Ureter (tissue), 1 donor: ENCODE measurements around the gene GALNT9. TPM values are rescaled to one million over a fixed set of nuclear protein-coding genes. Genes with fewer than 3 reads are reported as not detected.

Experiments
- DNase-seq: peaks from one replicate; pipeline ENCODE4 v3.0.0-alpha.2; 2020; ENCODE audit warnings: low spot score
- total RNA-seq: library from RNA; stranded (reverse); gene quantifications from one replicate; pipeline ENCODE4 v1.2.4, GENCODE V29; 2023
- donor health status: DM: yes; HTN: yes; CAD: no.

GALNT9 gene
- total RNA-seq, 1 donor from 2014 or later = 0.44 TPM

DNA sequence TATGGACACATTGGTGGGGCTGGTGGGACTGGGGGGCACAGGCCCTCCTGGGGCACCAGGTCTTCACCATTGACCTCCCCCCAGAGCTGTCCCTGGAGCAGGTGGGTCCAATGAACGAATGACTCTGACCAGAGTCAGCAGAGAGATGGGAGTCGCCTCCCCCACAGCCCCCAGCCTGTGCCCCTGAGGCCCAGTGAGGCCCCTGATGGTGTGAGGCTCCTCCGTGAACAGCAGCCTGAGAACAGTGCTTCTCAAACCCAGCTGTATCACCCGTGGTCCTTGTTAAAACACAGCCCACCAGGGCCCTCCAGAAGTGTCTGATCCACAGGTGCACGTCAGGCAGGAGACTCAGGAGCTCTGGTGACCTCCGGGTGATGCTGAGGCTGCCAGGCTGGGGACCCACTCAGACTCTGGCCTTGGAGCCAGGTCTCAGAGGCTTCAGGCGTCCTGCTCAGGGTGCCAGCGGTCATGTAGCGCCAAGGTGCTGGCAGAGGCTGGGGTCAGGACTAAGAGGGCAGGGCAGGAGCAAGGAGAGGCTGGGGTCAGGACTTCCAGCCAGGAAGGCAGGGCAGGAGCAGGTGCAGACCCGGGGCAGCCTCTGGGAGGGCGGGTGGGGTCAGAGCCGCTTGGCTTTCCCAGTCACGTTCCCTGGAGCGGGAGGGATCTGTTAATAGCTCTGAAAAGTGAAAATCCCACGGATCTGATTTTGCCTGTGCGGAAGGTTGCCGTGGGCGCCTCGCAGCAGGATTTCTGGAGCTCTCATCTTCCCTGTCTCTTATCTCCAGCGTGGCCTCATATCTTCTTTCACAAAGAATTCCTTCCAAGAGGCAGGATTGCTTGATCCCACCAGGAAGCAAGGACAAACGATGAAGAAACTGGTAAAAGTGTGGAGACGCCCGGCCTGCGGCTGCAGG, 35.0 kb downstream of the GALNT9 start:
- DNase-seq = no peak

DNA sequence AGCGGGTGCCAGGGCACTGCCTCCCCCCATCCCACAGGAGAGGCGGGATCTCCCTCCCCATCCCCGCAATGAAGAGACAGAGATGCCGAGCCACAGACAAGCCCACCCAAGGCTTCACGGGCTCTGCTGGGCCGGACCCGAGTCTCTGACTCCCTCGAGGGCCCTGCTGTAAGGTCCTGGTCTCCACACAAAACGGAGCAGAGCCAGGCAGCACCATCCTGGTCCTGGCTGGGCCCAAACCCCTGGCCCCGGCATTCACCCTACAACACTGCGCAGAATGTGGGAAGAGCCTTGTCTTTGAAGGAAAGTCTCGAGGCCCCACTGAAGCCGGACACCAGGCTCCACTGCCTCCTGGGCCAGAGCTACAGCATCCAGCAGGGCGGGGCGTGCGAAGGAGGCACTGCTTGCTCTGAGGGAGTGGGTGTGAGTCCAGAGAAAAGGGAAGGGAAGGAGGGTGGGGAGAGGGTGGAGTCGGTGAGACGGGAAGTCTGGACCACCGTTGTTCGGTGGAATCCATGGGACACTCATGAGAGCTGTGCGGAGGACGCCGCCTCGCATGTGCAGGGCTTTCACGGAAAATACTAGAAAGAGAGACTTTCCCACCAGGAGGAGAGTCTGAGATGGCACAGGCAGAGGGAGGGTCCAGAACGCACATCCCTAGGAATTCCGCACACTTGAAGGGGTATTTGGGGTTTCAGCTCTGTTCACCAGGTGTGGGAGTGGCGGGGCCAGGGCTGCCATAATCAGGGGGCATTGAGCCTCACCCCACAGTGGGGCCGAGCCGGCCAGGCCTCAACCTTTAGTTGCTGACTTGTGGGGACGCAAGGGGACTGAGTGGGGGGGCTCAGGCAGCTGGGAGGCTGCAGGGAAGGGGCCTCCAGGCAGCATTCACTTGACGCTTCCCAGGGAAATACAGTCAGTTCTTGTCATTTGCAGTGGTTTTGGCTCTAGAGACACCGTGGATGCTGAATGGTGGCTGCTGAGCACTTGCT, 36.8 kb downstream of the GALNT9 start:
- no peak for DNase-seq

DNA sequence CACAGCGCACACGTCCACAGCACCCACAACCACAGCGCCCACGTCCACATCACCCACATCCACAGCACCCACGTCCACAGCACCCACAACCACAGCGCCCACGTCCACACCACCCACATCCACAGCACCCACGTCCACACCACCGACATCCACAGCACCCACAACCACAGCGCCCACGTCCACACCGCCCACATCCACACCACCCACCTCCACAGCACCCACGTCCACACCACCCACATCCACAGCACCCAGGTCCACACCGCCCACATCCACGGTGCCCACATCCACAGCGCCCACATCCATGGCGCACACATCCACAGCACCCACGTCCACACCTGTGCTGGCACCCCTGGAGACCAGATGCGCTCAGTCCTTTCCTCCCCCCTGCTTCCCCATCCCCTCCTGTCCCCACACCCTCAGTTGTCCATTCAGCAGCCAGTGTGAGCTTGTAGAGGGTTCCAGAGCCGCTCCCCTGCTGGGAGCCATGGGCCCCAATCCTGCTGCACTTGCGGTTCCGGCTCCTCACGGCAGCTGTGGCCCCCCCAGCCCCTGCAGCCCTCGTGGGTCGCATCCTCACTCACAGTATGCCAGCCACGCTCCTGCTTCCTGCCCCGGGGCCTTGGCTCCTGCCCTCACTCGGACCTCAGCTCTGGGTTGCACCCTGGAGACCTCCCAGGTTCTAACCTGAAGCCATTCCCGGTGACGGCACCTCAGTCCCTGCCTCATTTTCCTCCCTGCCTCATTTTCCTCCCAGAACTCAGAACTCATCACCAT, 37.8 kb downstream of the GALNT9 start:
- no peak for DNase-seq

DNA sequence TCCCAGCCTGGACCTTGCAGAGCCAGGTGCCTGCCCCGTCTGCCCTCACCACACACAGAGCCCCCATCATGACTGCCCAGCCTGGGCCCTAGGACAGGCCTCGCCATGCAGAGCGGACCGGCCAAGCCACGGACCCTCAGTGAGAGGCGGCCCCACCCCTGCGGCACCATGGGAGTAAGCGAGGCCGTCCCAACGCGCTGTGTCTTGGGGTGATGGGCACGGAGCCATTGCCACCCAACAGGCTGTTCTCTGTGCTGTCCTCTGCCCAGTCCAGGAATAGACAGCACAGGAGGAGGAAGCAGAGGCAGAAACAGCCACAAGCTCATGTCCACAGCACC, 39.2 kb downstream of the GALNT9 start:
- DNase-seq = no peak

DNA sequence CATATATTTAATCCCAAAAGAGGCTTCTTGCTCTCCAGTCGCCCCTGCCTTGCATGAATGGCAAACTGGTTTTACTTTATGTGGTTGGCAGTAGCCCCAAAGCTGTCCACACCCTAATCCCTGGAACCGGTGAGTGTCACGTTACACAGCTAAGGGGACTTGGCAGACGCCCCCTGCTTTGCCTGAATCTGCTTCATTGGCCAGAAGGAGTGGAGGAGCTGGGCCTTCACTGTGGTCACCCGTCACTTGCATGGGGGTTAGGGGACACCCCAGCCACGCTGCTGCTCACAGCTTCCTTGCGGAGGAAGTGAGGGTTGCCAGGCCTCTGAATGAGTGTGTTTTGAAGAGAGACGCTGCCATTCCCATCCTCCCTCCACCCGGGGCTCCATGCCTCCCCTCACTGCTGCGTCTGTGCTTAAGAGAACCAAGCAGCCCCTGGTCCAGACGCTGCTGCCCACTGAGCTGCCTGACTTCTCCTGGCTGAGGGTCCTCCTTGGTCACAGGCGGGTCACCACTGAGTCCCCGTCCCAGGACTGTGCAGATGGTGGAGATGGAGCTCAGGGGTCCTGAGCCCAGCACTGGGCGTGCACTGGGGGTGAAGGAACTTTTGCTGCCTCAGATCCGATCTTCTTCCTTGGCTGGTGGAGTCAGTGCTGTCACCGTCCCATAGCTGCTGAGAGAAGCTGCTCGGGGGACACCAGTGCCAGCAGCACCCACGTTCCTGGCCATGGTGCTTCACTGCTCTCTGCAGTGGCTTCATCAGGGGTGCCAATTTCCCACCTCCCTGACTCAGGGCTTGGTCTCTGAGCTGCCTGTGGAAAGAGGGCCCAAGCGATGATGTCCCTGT, 39.8 kb downstream of the GALNT9 start:
- no peak for DNase-seq

DNA sequence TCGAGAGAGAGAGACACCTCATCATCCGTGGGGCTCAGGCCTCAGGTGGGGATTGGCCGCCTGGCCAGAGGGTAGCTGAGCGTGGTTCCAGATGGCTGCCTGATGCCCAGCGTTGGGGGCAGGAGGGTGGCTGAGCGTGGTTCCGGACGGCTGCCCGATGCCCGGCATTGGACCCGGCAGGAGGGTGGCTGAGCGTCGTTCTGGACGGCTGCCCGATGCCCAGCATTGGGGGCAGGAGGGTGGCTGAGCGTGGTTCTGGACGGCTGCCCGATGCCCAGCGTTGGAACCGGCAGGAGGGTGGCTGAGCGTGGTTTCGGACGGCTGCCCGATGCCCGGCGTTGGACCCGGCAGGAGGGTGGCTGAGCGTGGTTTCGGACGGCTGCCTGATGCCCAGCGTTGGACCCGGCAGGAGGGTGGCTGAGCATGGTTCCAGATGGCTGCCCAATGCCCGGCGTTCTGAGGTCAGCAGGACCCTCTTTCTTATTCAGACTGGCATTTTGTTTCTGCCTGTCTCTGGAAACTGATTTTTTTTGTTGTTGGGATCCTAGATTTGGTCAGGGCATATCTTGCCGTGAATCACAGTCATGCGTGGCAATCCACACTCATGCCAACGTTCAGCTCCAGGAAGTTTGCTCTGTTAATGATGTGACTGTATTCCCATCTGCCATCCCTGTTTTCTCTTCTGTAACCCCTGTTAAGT, 40.7 kb downstream of the GALNT9 start:
- DNase-seq = no peak

DNA sequence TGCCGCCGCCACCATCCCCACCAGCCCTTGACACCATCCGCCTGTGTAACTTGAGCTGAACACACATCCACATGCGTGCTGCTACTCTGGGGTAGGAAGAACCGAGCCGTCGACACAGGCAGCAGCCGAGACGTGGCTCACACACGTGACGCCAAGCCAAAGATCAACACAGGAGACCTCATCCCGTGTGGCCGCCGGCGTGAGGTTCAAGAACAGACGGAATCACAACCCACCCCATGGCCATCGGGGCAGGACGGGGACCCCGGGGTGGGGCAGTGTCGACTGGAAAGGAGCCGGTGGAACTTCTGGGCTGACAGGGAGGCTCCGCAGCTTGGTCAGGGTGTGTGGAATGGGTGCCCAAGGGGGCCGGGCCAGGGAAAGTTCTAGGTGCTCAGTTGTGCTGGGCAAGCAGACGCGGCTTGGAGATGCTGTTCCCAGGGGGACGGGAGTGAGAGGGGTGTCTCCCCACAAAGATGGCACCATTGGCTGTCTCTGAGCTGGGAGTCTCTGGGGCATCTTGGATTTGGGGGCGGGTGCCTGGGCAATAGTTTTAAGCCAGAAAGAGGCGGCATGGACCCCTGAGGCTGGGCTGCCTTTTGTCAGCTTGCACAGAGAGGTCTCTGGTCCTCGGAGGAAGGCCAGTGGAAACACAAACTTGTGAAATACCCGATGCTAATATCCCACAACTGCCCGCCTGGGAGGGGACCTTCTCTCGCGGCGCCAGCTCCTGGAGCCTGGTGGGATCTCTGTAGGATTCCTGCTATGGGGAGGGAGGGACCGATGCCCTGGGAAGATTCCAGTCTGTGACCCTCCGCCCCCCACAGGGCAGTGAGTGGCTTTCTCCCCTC, 41.8 kb downstream of the GALNT9 start:
- DNase-seq = no peak

DNA sequence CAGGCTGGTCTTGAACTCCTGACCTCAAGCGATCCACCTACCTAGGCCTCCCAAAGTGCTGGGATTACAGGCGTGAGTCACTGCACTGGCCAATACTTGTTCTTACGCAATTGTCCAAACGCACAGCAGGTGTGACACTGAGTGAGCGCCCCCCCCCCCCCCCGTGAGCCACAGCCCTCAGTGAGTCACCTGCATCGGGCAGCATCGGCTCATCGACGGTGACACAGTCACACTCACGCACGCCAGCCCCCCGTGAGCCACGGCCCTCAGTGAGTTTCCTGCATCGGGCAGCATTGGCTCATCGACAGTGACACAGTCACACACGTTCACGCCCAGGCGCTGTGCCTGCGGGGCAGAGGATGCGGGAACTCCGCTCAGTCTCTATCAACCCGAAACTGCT, 42.5 kb downstream of the GALNT9 start:
- no peak for DNase-seq

DNA sequence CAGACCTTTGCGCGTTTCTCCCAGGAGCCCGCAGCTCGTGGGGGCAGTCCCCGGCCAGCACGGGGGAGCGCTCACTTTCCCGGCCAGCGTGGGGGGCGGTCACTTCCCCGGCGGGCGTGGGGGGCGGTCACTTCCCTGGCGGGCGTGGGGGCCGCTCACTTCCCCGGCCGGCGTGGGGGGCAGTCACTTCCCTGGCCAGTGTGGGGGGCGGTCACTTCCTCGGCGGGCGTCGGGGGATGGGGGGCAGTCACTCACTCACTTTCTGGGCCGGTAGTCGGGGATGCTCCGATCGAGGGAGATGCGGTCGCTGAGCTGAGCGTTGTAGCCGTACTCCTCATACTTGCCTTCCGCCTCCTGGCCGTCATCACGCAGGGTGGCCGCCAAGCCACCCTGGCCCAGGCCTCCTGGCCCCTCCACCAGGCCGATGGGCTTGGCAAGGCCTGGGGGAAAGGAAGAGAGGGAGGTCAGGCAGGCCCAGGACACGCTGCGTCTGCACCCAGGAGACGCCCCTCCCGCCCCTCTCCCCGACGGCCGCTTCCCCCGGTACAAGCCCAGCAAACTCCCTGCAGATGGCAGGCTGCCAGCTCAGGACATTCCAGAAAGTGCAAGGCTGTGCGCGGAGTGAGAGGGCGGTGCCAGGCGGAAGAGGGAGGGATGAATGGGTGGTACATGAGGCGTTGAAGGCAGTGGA, 43.3 kb downstream of the GALNT9 start:
- peak; percentile 83 for DNase-seq

DNA sequence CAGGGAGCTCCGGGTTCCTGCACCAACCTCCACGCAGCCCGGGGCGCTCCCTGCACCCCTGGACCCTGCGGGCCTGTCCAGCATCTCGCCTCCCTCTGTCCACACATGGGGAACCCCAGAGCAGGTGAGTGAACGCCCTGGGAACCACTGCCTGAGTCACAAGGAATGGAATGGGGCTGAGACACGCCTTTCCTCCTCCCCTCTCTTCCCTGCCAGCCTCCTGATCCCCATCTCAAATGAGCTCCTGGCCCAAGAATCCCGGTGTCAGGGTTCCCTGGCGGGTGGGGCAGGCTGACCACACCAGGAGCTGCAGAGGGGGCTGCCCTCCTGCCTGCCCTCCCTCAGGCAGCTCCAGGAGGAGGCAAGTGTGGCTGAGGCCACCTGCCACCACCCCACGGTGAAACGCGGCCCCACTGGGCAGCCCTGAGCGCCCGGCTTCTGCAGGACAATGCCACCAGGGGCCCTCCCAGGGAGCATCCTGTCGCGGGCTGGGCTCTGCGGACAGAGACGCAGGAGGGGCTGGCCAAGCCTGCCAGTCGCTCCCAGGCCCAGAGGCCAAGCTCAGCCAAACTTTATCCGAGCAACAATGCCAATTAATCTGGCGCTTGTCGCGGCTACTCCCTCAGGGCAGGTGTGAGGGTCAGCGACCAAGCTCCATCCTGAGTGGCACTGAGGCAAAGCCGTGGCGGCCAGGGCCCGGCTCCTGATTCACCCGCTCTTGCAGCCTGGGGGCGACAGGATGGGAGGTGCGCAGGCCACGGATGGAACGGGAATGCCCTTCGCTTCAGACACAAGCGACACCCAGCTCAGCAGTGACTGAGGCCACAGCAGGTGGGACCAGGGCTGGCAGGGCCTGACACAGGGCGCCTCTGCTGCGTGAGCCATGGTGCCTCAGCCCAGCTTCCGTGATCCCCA, 44.3 kb downstream of the GALNT9 start:
- DNase-seq = no peak

DNA sequence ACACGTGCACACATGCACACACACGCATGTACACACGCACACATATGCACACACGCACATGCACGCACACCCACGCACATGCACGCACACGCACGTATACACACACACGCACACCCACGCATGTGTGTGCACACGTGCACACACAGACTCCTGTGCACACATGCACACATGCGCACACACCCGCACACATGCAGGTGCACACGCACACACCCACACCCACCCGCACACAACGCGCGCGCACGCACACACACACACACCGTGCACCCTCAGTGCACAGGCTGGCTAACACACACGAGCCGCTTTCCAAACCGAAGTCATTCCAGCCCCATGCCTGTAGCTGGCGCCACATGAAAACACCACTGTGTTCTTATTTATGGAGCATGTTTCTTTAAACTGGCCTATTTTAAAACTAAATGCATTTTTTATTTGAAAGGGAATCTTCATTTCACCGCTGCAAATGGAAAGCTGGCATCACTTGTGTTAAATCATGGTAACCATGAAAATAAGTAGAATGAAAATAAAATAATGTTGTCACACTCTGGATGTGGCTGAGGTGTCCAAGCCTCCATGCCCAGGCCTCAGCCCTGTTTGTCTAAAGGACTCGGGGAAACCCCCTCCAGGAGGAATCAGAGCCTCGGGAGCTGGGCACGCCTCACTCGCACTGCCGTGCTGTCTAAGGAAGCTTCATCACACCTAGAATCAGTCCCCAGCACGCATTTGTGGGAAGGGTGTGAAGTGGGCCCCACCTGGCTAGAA, 45.1 kb downstream of the GALNT9 start:
- no peak for DNase-seq

DNA sequence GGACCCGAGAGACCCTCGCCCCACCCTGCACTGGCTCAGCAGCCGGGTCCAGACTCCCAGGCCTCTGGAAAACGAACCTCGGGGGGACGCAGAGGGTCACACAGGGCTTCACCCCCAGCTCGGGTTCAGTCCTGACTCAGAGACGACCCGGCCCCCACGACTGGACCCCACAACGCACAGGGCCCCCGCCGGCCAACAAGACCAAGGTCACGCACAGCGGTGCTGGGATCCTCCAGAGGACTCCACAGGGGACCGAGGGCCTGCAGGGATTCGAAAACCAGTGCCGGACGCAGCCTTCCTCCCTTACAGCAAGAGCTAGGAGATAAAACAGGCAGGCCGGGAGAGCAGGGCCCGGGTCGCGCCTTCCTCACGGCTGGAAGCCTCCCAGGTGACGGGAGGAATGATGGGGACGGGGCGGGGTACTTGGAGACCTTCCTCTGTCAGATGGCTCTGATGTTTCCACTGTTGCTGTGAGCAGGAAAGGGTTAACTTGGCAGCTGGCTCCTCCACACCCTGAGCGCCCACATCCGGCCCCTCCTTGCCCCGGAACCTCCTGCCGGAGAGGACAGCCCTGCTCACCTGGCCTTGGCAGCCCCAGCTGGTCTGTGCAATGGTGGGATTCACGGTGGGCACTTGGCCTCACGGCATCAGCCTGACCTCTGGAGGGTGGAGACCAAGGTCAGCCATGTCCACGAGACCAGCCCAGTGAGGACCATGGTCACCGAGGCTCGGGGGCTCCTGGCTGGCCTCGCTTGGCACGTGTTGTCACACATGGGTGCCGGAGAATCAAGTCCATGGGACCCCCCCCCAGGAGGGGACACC, 46.2 kb downstream of the GALNT9 start:
- no peak for DNase-seq

DNA sequence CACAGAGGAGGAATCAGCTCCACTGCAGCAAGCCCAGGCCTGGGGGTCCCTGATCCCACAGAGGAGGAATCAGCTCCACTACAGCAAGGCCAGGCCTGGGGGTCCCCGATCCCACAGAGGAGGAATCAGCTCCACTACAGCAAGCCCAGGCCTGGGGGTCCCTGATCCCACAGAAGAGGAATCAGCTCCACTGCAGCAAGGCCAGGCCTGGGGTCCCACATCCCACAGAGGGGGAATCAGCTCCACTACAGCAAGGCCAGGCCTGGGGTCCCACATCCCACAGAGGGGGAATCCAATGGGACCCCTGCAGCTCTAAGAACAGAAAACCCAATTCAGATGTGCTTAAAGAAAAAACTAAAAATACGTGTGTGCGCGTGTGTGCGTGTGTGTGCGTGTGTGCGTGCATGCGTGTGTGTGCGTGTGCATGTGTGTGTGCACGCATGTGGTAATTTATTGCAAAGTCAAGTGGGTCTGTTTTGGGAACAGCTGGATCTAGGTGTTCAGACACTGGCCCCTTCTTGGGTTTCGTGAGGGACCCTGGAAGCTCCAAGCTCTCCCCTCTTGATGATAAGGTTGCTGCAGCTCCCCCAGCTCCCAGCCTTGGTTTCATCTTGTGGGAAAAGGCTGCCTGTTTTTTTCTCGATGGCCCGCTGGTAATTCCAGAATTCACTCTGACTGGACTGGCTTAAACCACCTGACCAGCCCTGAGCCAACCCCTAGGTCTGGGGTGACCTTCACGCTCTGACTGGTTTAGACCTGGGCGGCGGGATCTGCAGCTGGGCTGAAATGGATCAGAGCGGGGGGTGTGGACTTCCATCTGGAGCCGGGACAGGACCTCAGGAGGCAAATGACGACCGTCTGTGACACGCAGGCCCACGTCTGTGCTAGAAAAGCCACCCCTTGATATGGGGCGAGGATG, 47.1 kb downstream of the GALNT9 start:
- DNase-seq = no peak

DNA sequence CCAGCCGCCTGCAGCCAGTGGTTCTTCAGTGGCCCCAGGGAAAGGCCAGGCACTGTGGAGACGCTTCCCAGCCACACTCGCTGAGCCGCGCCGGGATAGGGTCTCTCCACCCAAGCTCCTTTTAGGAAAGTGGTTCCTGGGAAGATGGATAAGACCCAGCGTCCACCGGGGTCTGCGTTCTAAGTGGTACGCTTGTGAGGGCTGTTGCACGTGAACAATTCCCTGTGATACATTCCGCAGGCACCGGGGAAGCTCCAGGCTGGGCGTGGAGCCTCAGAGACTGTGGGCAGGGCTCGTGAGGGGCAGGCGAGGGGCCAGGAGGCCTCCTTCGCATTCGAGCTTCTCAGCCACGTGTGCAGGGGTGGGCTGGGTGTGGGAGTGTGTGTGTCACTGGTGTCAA, 48.4 kb downstream of the GALNT9 start:
- DNase-seq = no peak

DNA sequence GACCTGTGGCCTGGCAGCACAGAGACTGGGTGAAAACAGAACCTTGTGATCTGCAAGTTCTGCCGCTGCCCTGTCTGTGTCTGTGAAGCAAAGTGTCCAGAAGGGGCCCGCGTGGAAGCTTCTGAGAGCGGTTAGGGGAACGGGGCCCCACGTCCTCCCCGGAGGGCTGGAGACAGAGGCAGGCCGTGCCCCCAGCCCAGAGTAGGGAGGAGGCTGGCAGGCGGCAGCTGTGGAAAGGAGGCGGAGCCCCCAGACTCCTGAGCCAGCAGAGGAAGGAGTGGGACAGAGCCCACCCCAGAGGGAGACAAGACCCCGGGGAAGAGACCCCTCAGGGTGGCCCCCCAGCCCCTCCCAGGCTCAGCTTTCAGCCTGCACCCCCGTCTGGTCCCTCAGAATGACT, 49.0 kb downstream of the GALNT9 start:
- no peak for DNase-seq
